NT2/D1 (cell line): Measurements from ENCODE around the gene ADM2.

ENCODE experiments used
- SUZ12 ChIP-seq: IDR thresholded peaks from 2 replicates; pipeline ENCODE4 v1.6.1; 2011; ENCODE audit not compliant: insufficient read length, insufficient read depth; ENCODE audit errors: extremely low read depth
- YY1 ChIP-seq: IDR thresholded peaks from 2 replicates; pipeline ENCODE4 v1.6.1; 2011; ENCODE audit not compliant: insufficient read length, insufficient read depth
- ZNF274 ChIP-seq: IDR thresholded peaks from 2 replicates; pipeline ENCODE4 v1.6.1; 2011; ENCODE audit warnings: mild to moderate bottlenecking, low read depth, low read length

DNA sequence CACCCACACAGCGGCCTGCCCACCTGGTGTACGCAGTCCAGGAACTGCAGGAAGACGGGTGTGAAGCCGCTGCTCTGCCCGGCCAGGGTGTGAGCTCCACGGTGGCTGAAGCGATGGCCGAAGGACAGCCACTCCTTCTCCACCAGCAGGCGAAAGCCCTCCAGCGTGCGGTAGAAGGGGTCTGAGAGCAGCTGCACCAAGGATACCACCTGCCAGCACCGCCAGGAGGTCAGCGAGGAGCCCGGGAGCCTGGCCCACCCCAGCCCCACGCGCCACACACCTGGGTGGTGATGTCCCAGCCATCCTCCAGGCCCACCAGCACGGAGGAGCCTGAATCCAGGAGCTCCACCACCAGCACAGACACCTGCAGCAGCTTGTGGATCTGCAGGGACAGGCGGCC lies 26.1 kb upstream of the ADM2 start:
- TF ChIP-seq ZNF274, result no peak
- no peak for TF ChIP-seq YY1
- TF ChIP-seq SUZ12, result no peak
